C4-2B (cell line): ENCODE results near the gene R3HDML.

ENCODE experiments used
- ZFX ChIP-seq: fragments of 450-650 bp; IDR thresholded peaks from 2 replicates; pipeline ENCODE4 v1.6.1; 2017
- TF ChIP-seq, protein P1 (sequence below): fragments of 450-650 bp; conservative IDR thresholded peaks from 2 replicates; pipeline ENCODE4 v1.5.1; 2017; ENCODE audit warnings: mild to moderate bottlenecking

DNA sequence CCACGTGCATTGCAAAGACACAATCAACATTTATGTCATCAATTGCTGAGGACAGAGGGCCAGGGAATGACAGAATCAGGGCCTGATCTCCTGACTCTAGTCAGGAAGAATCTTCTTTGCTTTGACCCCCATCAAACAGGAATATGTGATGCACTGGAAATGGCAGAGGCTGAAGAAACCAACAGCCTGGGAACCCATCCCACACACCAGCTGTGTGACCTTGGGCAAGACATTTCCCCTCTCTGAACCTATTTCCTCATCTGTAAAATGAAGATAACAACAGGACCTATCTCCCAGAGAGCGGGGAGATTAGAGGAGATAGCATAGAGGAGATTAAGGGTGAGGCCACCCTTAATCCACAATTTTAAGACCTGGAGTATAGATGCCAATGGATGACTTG lies 20.2 kb downstream of the R3HDML start:
- no peak for TF ChIP-seq ZFX
- TF ChIP-seq, protein P1, sequence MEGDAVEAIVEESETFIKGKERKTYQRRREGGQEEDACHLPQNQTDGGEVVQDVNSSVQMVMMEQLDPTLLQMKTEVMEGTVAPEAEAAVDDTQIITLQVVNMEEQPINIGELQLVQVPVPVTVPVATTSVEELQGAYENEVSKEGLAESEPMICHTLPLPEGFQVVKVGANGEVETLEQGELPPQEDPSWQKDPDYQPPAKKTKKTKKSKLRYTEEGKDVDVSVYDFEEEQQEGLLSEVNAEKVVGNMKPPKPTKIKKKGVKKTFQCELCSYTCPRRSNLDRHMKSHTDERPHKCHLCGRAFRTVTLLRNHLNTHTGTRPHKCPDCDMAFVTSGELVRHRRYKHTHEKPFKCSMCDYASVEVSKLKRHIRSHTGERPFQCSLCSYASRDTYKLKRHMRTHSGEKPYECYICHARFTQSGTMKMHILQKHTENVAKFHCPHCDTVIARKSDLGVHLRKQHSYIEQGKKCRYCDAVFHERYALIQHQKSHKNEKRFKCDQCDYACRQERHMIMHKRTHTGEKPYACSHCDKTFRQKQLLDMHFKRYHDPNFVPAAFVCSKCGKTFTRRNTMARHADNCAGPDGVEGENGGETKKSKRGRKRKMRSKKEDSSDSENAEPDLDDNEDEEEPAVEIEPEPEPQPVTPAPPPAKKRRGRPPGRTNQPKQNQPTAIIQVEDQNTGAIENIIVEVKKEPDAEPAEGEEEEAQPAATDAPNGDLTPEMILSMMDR, result no peak
